Measurements from ENCODE around the gene CELSR1. TPM values are rescaled to one million over a fixed set of nuclear protein-coding genes. Genes with fewer than 3 reads are reported as not detected.
A peak's percentile ranks its signal among the peaks of the same experiment; 100 is the strongest.

Gene CELSR1
- total RNA-seq, 1 experiment from 2014 or later = 37.6 TPM

DNA sequence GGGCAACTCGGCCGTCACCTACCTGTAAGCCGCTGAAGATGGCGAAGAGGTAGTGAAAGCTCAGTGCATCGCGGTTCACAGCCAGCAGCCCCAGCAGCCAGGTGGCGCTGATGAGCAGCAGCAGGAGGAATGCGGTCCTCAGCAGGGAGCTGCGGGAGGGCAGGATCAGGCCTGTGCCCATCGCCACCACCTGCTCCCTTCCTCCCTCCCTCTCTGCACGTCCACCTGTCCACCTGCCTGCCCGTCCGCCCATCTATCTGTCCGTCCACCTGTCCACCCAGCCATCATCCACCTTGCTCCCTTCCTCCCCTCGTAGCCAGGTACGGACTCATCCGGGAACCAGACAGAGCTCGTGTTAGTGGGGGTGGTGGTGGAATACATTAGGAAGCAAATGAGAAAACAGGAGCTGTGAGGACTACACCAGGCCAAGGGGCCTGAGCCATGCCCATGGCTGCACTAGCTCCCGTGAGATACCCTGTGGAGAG, 169.7 kb downstream of the CELSR1 start:
- CTCF ChIA-PET = interaction anchor here (0.8 to 1.0 kb wide), 2 partner anchors 171 to 175 kb away, joined by 3 read pairs; no protein-coding TSS in a partner anchor
- POLR2A ChIA-PET (ENCODE audit: unreplicated experiment) = no interaction called here

DNA sequence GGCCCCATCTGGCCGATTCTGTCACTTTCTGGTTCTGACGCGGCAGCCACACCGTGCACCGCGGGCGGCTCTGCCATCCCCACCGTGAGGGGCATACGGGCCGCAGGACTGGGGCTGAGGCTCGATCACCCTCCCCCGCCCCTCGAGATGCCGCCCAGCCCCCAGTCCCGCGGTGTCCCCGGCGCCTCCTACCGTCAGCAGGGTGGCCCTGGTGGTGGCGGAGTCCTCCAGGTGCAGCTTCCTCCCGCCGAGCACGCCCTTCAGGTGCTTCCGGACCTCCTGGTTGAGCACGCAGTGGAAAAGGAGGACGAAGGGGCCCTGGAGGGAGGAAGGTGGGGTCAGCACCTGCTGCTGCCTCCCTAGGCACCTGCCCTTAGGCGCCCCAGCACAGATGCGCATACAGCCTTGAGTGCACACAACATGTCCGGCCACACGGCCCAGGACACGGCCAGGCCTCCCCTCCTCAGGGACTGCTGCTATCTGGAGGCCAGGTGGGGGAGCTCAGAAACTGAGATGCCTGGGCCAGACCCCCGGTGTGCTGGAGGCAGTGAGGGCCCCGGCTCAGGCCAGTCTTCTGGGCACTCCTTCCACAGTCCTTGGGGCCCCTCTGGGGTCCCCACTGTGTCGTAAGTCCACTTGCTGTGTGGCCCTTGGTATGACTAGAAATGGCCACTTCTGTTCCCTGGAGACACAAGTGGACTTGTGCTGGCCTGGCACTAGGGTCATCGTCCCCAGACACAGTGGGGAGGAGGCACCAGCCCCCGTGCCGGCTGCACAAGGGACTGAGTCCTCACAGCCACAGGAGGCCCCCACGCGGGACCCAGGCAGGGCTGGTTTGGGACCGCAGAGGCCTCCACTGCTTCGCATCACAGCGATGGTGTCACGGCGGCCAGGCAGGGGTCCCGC, 170.4 kb downstream of the CELSR1 start:
- H2AFZ ChIP-seq = no peak overlapping the region
- POLR2A ChIA-PET (ENCODE audit: unreplicated experiment) = no interaction called here
- intact Hi-C loops (cut with micrococcal nuclease; ENCODE audit: unreplicated experiment) = no loop called here

More for the DNA sequence above, 169.7 kb downstream of the CELSR1 start:
- no peaks in the 10 kb centered on the region for H3K27me3 ChIP-seq (ENCODE audit: insufficient read depth, low read depth)
- no peaks in the 10 kb centered on the region for H4K20me1 ChIP-seq (ENCODE audit: insufficient read depth)
- intact Hi-C loops (cut with micrococcal nuclease; ENCODE audit: unreplicated experiment) = no loop called here
- no TSS peak for BruUV-seq (replicated peaks)
- no peaks in the 10 kb centered on the region for H3K9me2 ChIP-seq (ENCODE audit: insufficient read depth)
- H2AFZ ChIP-seq = no peak overlapping the region
- H3K9me3 ChIP-seq (ENCODE audit: insufficient read depth, low read depth) = no peaks in the 10 kb centered on the region
- H3K36me3 ChIP-seq (ENCODE audit: low read depth) = no peaks in the 10 kb centered on the region
- no peak overlapping the region for H3K27ac ChIP-seq
- peak; percentile 40 to 48 for DNase-seq
- TF ChIP-seq, protein P1, sequence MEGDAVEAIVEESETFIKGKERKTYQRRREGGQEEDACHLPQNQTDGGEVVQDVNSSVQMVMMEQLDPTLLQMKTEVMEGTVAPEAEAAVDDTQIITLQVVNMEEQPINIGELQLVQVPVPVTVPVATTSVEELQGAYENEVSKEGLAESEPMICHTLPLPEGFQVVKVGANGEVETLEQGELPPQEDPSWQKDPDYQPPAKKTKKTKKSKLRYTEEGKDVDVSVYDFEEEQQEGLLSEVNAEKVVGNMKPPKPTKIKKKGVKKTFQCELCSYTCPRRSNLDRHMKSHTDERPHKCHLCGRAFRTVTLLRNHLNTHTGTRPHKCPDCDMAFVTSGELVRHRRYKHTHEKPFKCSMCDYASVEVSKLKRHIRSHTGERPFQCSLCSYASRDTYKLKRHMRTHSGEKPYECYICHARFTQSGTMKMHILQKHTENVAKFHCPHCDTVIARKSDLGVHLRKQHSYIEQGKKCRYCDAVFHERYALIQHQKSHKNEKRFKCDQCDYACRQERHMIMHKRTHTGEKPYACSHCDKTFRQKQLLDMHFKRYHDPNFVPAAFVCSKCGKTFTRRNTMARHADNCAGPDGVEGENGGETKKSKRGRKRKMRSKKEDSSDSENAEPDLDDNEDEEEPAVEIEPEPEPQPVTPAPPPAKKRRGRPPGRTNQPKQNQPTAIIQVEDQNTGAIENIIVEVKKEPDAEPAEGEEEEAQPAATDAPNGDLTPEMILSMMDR (conservative IDR thresholded peaks at IDR 0.05) = peak; percentile 95
- TF ChIP-seq EZH2 (IDR thresholded peaks at IDR 0.05; ENCODE audit: low read depth) = no peak
- no peak overlapping the region for H3K4me2 ChIP-seq
- H3K4me1 ChIP-seq (replicated peaks; ENCODE audit: insufficient read depth) = no peaks in the 10 kb centered on the region; the same call in 1 of the 2 replicates
- H3K4me3 ChIP-seq = no peak overlapping the region
- H3F3A ChIP-seq (ENCODE audit: insufficient read depth, low read depth) = peaks cover 9% of the 10 kb centered on the region; the same call in 1 of the 2 replicates
- no peaks in the 10 kb centered on the region for H3K79me2 ChIP-seq (ENCODE audit: low read depth)

DNA sequence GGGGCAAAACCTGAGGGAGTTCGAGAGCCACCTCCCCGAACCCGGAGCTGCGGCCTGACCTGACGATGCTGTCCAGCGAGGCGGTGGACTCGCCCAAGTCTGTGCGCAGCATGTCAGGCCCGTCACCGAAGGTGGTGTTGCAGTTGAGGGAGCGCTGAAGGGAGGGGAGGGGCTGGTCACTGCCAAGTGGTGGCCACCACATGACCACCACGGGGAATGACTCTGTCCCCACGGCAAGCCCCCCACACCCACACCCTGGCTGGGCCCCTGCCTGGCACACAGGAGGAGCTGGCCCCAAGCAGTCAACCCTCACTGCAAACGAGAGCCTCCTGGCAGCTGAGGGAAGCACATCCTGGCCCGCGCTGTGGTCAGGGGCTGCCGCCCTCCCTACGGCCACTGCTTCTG, 171.1 kb downstream of the CELSR1 start:
- H3K36me3 ChIP-seq (ENCODE audit: low read depth) = no peaks in the 10 kb centered on the region
- no peak overlapping the region for H3K4me2 ChIP-seq
- H4K20me1 ChIP-seq (ENCODE audit: insufficient read depth) = no peaks in the 10 kb centered on the region
- intact Hi-C loops (cut with micrococcal nuclease; ENCODE audit: unreplicated experiment) = no loop called here
- no peak overlapping the region for H2AFZ ChIP-seq
- H3F3A ChIP-seq (ENCODE audit: insufficient read depth, low read depth) = peaks cover 23% of the 10 kb centered on the region
- no peaks in the 10 kb centered on the region for H3K27me3 ChIP-seq (ENCODE audit: insufficient read depth, low read depth)
- BruUV-seq (replicated peaks) = no TSS peak
- no peaks in the 10 kb centered on the region; the same call in 1 of the 2 replicates for H3K4me1 ChIP-seq (replicated peaks; ENCODE audit: insufficient read depth)
- H3K4me3 ChIP-seq = no peak overlapping the region
- TF ChIP-seq EZH2 (IDR thresholded peaks at IDR 0.05; ENCODE audit: low read depth) = no peak
- TF ChIP-seq, protein P1 (conservative IDR thresholded peaks at IDR 0.05) = no peak
- ChIA-PET CTCF (no interaction called here), POLR2A (ENCODE audit: unreplicated experiment) (no interaction called here)
- H3K27ac ChIP-seq = no peak overlapping the region
- H3K79me2 ChIP-seq (ENCODE audit: low read depth) = no peaks in the 10 kb centered on the region
- no peaks in the 10 kb centered on the region for H3K9me2 ChIP-seq (ENCODE audit: insufficient read depth)
- no peak for DNase-seq
- no peaks in the 10 kb centered on the region for H3K9me3 ChIP-seq (ENCODE audit: insufficient read depth, low read depth)

More for the DNA sequence above, 170.4 kb downstream of the CELSR1 start:
- Histone ChIP-seq H3F3A (ENCODE audit: insufficient read depth, low read depth) (peaks cover 16% of the 10 kb centered on the region; the same call in 1 of the 2 replicates), H3K36me3 (ENCODE audit: low read depth) (no peaks in the 10 kb centered on the region), H3K9me3 (ENCODE audit: insufficient read depth, low read depth) (no peaks in the 10 kb centered on the region), H3K9me2 (ENCODE audit: insufficient read depth) (no peaks in the 10 kb centered on the region), H3K4me1 (replicated peaks; ENCODE audit: insufficient read depth) (no peaks in the 10 kb centered on the region; the same call in 1 of the 2 replicates), H3K79me2 (ENCODE audit: low read depth) (no peaks in the 10 kb centered on the region), H3K27ac (no peak overlapping the region), H3K27me3 (ENCODE audit: insufficient read depth, low read depth) (no peaks in the 10 kb centered on the region), H3K4me3 (no peak overlapping the region), H4K20me1 (ENCODE audit: insufficient read depth) (no peaks in the 10 kb centered on the region), H3K4me2 (no peak overlapping the region)
- no peak for DNase-seq
- CTCF ChIA-PET = interaction anchor here (1.0 kb wide), 1 partner anchor 172 kb away, joined by 3 read pairs; no protein-coding TSS in a partner anchor
- no peak for TF ChIP-seq EZH2 (IDR thresholded peaks at IDR 0.05; ENCODE audit: low read depth)
- TF ChIP-seq, protein P1 (conservative IDR thresholded peaks at IDR 0.05) = no peak
- BruUV-seq (replicated peaks) = no TSS peak
